ENCODE results near the gene ICE1. TPM values are rescaled to one million over a fixed set of nuclear protein-coding genes. Genes with fewer than 3 reads are reported as not detected.

ICE1 gene
- total and polyA plus RNA-seq, 9 of the 15 experiments (the other 6 are each of a cell fraction or from before 2014, with no cell fraction given), result 4.9 to 47.4 (median 28.2) TPM

DNA sequence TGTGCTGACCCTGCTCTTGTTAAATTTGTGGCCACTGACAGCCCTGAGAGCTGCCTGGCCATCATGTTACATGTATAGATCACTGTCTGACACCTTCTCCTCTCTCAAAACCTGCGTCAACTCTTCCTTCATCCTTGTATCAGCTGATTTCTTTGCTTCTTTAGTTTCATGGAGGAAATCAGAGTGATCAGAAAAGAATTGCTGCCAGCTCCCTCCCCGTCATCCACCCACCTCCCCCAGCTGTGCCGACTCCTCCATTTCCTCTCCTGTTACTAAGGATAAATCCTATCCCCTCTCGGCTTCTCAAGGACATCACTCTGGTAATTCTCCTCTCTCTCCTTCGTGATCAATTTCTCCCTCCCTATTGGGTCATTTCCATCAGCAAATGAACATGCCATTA, 108.9 kb downstream of the ICE1 start:
- Histone ChIP-seq H2AFZ (ENCODE audit: low read depth, low read length) (no peak overlapping the region), H3K27ac (ENCODE audit: extremely low read depth, low read depth, low read length) (no peak overlapping the region), H3K9ac (ENCODE audit: insufficient read depth in 1 of 2, low read depth in 2 of 2, low read length in 2 of 2) (no peak overlapping the region), H3K4me3 (no peak overlapping the region), H3K9me3 (replicated peaks; ENCODE audit: control insufficient read depth, insufficient read depth, low read depth, low read length) (no peaks in the 10 kb centered on the region), H3K79me2 (ENCODE audit: control insufficient read depth, insufficient read depth, low read length) (no peaks in the 10 kb centered on the region), H3K4me1 (replicated peaks in 1 of 2; ENCODE audit: control insufficient read depth in 2 of 2, insufficient read depth in 2 of 2, low read length in 2 of 2) (no peaks in the 10 kb centered on the region), H3K9me1 (ENCODE audit: control insufficient read depth, insufficient read depth, low read length) (no peaks in the 10 kb centered on the region), H3K36me3 (ENCODE audit: control insufficient read depth, insufficient read depth, low read length) (no peaks in the 10 kb centered on the region), H3K27me3 (ENCODE audit: control insufficient read depth in 2 of 2, insufficient read depth in 2 of 2, low read length in 2 of 2) (peaks cover 24 to 42% of the 10 kb centered on the region in 2 experiments; a peak in 4 of 5 replicates), H3K4me2 (ENCODE audit: insufficient read depth, low read length) (no peak overlapping the region), H4K20me1 (replicated peaks; ENCODE audit: control insufficient read depth, insufficient read depth, low read length) (0 out of 2 replicates have a peak, but pooled peaks cover 7% of the 10 kb centered on the region)
- in situ Hi-C loops (cut with MboI), result no loop called here
- intact Hi-C loops (cut with micrococcal nuclease), result no loop called here
- WGBS (ENCODE audit: insufficient coverage, low coverage, missing lambda C conversion rate), result 6% methylated on average over 5 of the region's 5 CpGs
- FAIRE-seq, result no peak
- DNase-seq (ENCODE audit: extremely low read depth in 1 of 4, low spot score in 3 of 4), result no peak
- ChIA-PET POLR2A (interaction anchor here (0.7 kb wide), 1 partner anchor 11 kb away, joined by 3 read pairs; no protein-coding TSS in a partner anchor), CTCF (ENCODE audit: low intra/inter-chr PET ratio) (no interaction called here)
- no peak for ATAC-seq
- no TSS peak for BruUV-seq (replicated peaks)
- TF ChIP-seq ZC3H4 (CRISPR knock-in tag; IDR thresholded peaks at IDR 0.05; ENCODE audit: borderline replicate concordance), result no peak
- no peak for TF ChIP-seq ZNF165 (CRISPR knock-in tag; IDR thresholded peaks at IDR 0.05; ENCODE audit: borderline replicate concordance)
- no peak for TF ChIP-seq FOXM1 (IDR thresholded peaks at IDR 0.05; ENCODE audit: low read depth)
- no peak for TF ChIP-seq FOXM1 (CRISPR knock-in tag; IDR thresholded peaks at IDR 0.05; ENCODE audit: low read depth)
- no peak for TF ChIP-seq SIX5 (IDR thresholded peaks at IDR 0.05; ENCODE audit: borderline replicate concordance in 1 of 2, insufficient read depth in 1 of 2, low read depth in 1 of 2, low read length in 2 of 2)
- TF ChIP-seq TAF15 (IDR thresholded peaks at IDR 0.05; ENCODE audit: low read depth, low read length), result no peak
- TF ChIP-seq ZNF592 (IDR thresholded peaks at IDR 0.05), result no peak
- no peak for TF ChIP-seq POLR2H (tag; IDR thresholded peaks at IDR 0.05; ENCODE audit: low read depth)
- no peak for TF ChIP-seq SMAD3 (CRISPR knock-in tag; conservative IDR thresholded peaks at IDR 0.05)
- TF ChIP-seq FOXA1 (IDR thresholded peaks at IDR 0.05; ENCODE audit: borderline replicate concordance), result no peak
- no peak for TF ChIP-seq HCFC1 (IDR thresholded peaks at IDR 0.05; ENCODE audit: low read depth, low read length)
- no peak for TF ChIP-seq AFF1 (IDR thresholded peaks at IDR 0.05; ENCODE audit: low read depth in 1 of 2, partially characterized antibody in 2 of 2)
- no peak for TF ChIP-seq HOXB6 (CRISPR knock-in tag; IDR thresholded peaks at IDR 0.05; ENCODE audit: borderline replicate concordance)
- no peak for TF ChIP-seq TRIM24 (IDR thresholded peaks at IDR 0.05)
- TF ChIP-seq NCOR1 (IDR thresholded peaks at IDR 0.05), result no peak

Data from K562 (cell line).